Measurements from ENCODE around the gene HPCAL1. TPM values are rescaled to one million over a fixed set of nuclear protein-coding genes. Genes with fewer than 3 reads are reported as not detected.

HPCAL1 gene
- total and polyA plus RNA-seq, 2 of the 8 experiments (the other 6 are each of a cell fraction or from before 2014, with no cell fraction given): 5.8 to 8.6 TPM

GRCh38 chr2:10449486-10449831, 146.8 kb downstream of the HPCAL1 start:
- Histone ChIP-seq H4K8ac (ENCODE audit: extremely low read depth, insufficient read depth, low read length) (no peak overlapping the region), H3K27ac (ENCODE audit: low read depth, low read length) (no peak overlapping the region), H3K9ac (replicated peaks in 1 of 4; ENCODE audit: extremely low read depth in 1 of 4, low read depth in 3 of 4, low read length in 3 of 4) (no peak overlapping the region), H3K79me1 (ENCODE audit: low read depth, low read length) (no peaks in the 10 kb centered on the region), H2AFZ (ENCODE audit: low read length) (no peak overlapping the region), H3K23me2 (ENCODE audit: low read depth, low read length) (peaks cover 4% of the 10 kb centered on the region; the same call in 1 of the 2 replicates), H2BK20ac (ENCODE audit: low read length) (no peak overlapping the region), H2AK5ac (ENCODE audit: low read depth, low read length) (no peak overlapping the region), H2BK12ac (ENCODE audit: low read depth, low read length) (no peak overlapping the region), H4K91ac (replicated peaks; ENCODE audit: insufficient read length, low read length) (no peak overlapping the region), H3K9me3 (ENCODE audit: insufficient read depth in 2 of 2, low read depth in 1 of 2, low read length in 1 of 2) (no peaks in the 10 kb centered on the region), H3K4ac (replicated peaks; ENCODE audit: insufficient read length, low read depth, low read length) (no peak overlapping the region), H3K4me1 (replicated peaks in 1 of 4; ENCODE audit: control insufficient read depth in 3 of 4, insufficient read depth in 4 of 4, low read length in 3 of 4) (peaks cover 2 to 10% (median 4%) of the 10 kb centered on the region in 4 experiments; a peak in 6 of 7 replicates), H4K20me1 (replicated peaks in 1 of 2; ENCODE audit: control insufficient read depth in 1 of 2, insufficient read depth in 2 of 2, low read length in 2 of 2) (no peaks in the 10 kb centered on the region), H3K4me2 (ENCODE audit: insufficient read depth in 1 of 2, low read depth in 2 of 2, low read length in 2 of 2) (peak overlapping the region; percentile 90 to 97; a peak in 2 of 4 replicates), H2BK5ac (ENCODE audit: low read depth, low read length) (no peak overlapping the region), H2BK120ac (replicated peaks; ENCODE audit: low read depth, low read length) (no peak overlapping the region), H3K56ac (replicated peaks; ENCODE audit: insufficient read length, low read depth, low read length) (no peak overlapping the region), H3K4me3 (ENCODE audit: extremely low read depth in 1 of 4, insufficient read depth in 2 of 4, low read depth in 3 of 4, low read length in 4 of 4) (peak overlapping the region in 3 of 4 experiments; percentile 46 to 76 (median 52); a peak in 3 of 8 replicates), H3K27me3 (replicated peaks in 1 of 4; ENCODE audit: control insufficient read depth in 3 of 4, extremely low read depth in 1 of 4, insufficient read depth in 3 of 4, low read length in 3 of 4) (peaks cover 0 to 28% (median 12%) of the 10 kb centered on the region in 4 experiments; a peak in 5 of 7 replicates), H2BK15ac (ENCODE audit: low read length) (no peak overlapping the region), H3K14ac (ENCODE audit: insufficient read length) (no peak overlapping the region), H4K5ac (ENCODE audit: insufficient read length, low read depth, low read length) (no peak overlapping the region), H3K18ac (ENCODE audit: extremely low read depth, low read length) (no peak overlapping the region), H3K23ac (ENCODE audit: insufficient read length) (no peak overlapping the region), H3K79me2 (ENCODE audit: control insufficient read depth in 1 of 2, insufficient read depth in 2 of 2, low read length in 2 of 2) (peaks cover 0 to 23% of the 10 kb centered on the region in 2 experiments; a peak in 2 of 4 replicates), H3K36me3 (ENCODE audit: control insufficient read depth in 2 of 4, insufficient read depth in 4 of 4, low read length in 3 of 4) (peaks cover 0 to 3% (median 2%) of the 10 kb centered on the region in 4 experiments; a peak in 4 of 8 replicates)
- ChIA-PET POLR2A (ENCODE audit: partially characterized antibody) (interaction anchor here (0.7 to 1.6 kb wide), 2 partner anchors 240 to 383 kb away, joined by 3 to 6 read pairs; partner anchors contain the start of gene NOL10), CTCF (ENCODE audit: partially characterized antibody) (interaction anchor here (0.6 to 2.0 kb wide), 7 partner anchors 10 to 232 kb away, joined by 3 to 7 read pairs (median 3); no protein-coding TSS in a partner anchor)
- no peak for DNase-seq (ENCODE audit: low read depth in 1 of 2, low spot score in 2 of 2)
- WGBS, 2 experiments (ENCODE audit: extremely low coverage in 1 of 2, insufficient coverage in 1 of 2, insufficient read length in 1 of 2, insufficient replicate concordance in 2 of 2, low coverage in 1 of 2, low lambda C conversion rate in 2 of 2, missing lambda C conversion rate in 1 of 2): 77% methylated on average over 5 of the region's 5 CpGs; no CpG with 5 or more reads in 1 of the 2 experiments
- no peak for FAIRE-seq
- no peak for TF ChIP-seq JUND (IDR thresholded peaks at IDR 0.05; ENCODE audit: low read length)
- TF ChIP-seq CTCF (IDR thresholded peaks at IDR 0.05; ENCODE audit: control extremely low read depth in 1 of 3, insufficient read depth in 1 of 3, low read depth in 1 of 3, low read length in 3 of 3): no peak
